Kidney epithelial cell (primary cell): ENCODE results near the gene ABITRAM. TPM values are rescaled to one million over a fixed set of nuclear protein-coding genes. Genes with fewer than 3 reads are reported as not detected.
"Not testable (repeated sequence)": the region's sequence is repeated elsewhere in the genome, so short reads cannot be mapped to it uniquely, and the experiment has no call there.

Experiments
- DNase-seq: peaks from one replicate; pipeline ENCODE4 v3.0.0-alpha.2; 2010; ENCODE audit warnings: low read depth
- H3K27me3 ChIP-seq: 2 replicates; pipeline ENCODE4 v1.6.0; 2011; ENCODE audit warnings: low read length; ENCODE audit not compliant: control insufficient read depth, insufficient read depth
- H3K36me3 ChIP-seq: 2 replicates; pipeline ENCODE4 v1.5.1; 2011; ENCODE audit warnings: low read length; ENCODE audit not compliant: control insufficient read depth, insufficient read depth
- H3K4me3 ChIP-seq: 2 replicates; pipeline ENCODE4 v1.5.1; 2011; ENCODE audit warnings: low read depth, mild to moderate bottlenecking, control low read depth, low read length
- CTCF ChIP-seq: IDR thresholded peaks from 2 replicates; pipeline ENCODE4 v1.5.1; 2011; ENCODE audit warnings: mild to moderate bottlenecking, moderate library complexity, low read length, control low read depth, inconsistent platforms; ENCODE audit not compliant: insufficient read depth, poor library complexity, severe bottlenecking
- total RNA-seq: library from RNA; depleted of rRNA; stranded (reverse); fragments of >200 nt; gene quantifications from 2 replicates; pipeline ENCODE4 v1.2.3, GENCODE V29; 2015

The ABITRAM gene
- total RNA-seq, 1 donor from 2014 or later, result 10.6 TPM

- TF ChIP-seq CTCF, result no peak
- no peaks in the 10 kb centered on the region for H3K36me3 ChIP-seq
- DNase-seq, result no peak
- no peak overlapping the region for H3K4me3 ChIP-seq
- no peaks in the 10 kb centered on the region for H3K27me3 ChIP-seq
These were observed 21.9 kb downstream of the ABITRAM start for GRCh38 chr9:108956022-108956630.

GRCh38 chr9:108956631-108957026 lies 22.4 kb downstream of the ABITRAM start:
- TF ChIP-seq CTCF, result no peak
- no peak overlapping the region for H3K4me3 ChIP-seq
- H3K27me3 ChIP-seq, result no peaks in the 10 kb centered on the region
- DNase-seq, result no peak
- no peaks in the 10 kb centered on the region for H3K36me3 ChIP-seq

GRCh38 chr9:108960331-108960730 lies 26.1 kb downstream of the ABITRAM start:
- H3K4me3 ChIP-seq, result no peak overlapping the region
- no peaks in the 10 kb centered on the region for H3K36me3 ChIP-seq
- DNase-seq, result no peak
- no peaks in the 10 kb centered on the region for H3K27me3 ChIP-seq
- no peak for TF ChIP-seq CTCF

GRCh38 chr9:108961151-108961550 lies 27.0 kb downstream of the ABITRAM start:
- no peak for TF ChIP-seq CTCF
- H3K4me3 ChIP-seq, result no peak overlapping the region
- no peaks in the 10 kb centered on the region for H3K27me3 ChIP-seq
- H3K36me3 ChIP-seq, result no peaks in the 10 kb centered on the region
- DNase-seq, result no peak

- H3K4me3 ChIP-seq, result no peak overlapping the region
- no peaks in the 10 kb centered on the region for H3K36me3 ChIP-seq
- no peak for TF ChIP-seq CTCF
- H3K27me3 ChIP-seq, result no peaks in the 10 kb centered on the region
- no peak for DNase-seq
These were observed 29.4 kb downstream of the ABITRAM start for GRCh38 chr9:108963459-108964143.

- H3K27me3 ChIP-seq, result no peaks in the 10 kb centered on the region
- no peaks in the 10 kb centered on the region for H3K36me3 ChIP-seq
- TF ChIP-seq CTCF, result no peak
- no peak overlapping the region for H3K4me3 ChIP-seq
- DNase-seq, result no peak
These were observed 33.7 kb downstream of the ABITRAM start for GRCh38 chr9:108967916-108968315.

GRCh38 chr9:108971392-108971791 lies 37.2 kb downstream of the ABITRAM start:
- not testable (repeated sequence) for H3K4me3 ChIP-seq

More at GRCh38 chr9:108971392-108971791, 37.2 kb downstream of the ABITRAM start:
- H3K27me3 ChIP-seq, H3K36me3 ChIP-seq, DNase-seq: not testable (repeated sequence)
